GM21619 (cell line): ENCODE measurements around the gene LRP5.
"Not testable (repeated sequence)": the region's sequence is repeated elsewhere in the genome, so short reads cannot be mapped to it uniquely, and the experiment has no call there.

ENCODE experiments used
- ATAC-seq: cut with Tn5 transposase; IDR thresholded peaks from one replicate; pipeline ENCODE4 v1.9.1; 2021; ENCODE audit not compliant: unreplicated experiment

Gene LRP5

GRCh38 chr11:68460741-68461574 is 148.6 kb downstream of the LRP5 start, which contains the start of gene PPP6R3:
TSS of gene PPP6R3 (plus strand) at chr11:68460752. CDS start at chr11:68537665, 76,913 bp downstream.
- peak; percentile 32 for ATAC-seq

GRCh38 chr11:68461575-68461917 is 149.2 kb downstream of the LRP5 start:
- no peak for ATAC-seq

GRCh38 chr11:68463714-68464113 is 151.3 kb downstream of the LRP5 start:
- ATAC-seq, result no peak

- no peak for ATAC-seq
Observed at GRCh38 chr11:68467201-68467834, 154.9 kb downstream of the LRP5 start.

DNA sequence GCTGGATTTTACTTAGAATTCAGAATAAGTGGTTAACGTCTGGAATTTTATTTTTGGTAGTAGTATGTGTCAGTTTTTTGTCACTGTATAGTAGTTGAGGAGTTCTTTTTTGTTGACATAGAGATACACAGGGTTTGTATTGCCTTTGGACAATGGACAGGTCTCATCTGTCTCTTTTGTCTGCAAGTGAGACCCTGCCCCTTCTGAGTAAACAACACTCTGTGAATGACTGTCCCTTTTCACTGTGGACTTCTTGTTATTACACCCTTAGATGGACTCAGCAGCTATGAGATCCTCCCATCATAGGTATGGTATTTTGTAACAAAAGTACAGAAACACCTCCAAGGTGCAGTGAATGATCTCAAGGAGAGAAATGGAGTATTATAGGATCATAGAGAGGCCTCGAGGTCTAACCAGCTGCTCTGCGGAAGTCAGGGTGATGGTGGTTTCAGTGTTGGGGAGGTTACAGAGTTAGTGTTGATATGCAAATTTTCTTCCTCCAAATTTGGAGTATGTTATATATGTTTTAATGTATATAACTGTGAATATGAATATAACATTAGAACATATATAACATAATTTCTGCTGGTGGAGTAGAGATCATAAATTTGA is 155.9 kb downstream of the LRP5 start:
- ATAC-seq, result no peak

DNA sequence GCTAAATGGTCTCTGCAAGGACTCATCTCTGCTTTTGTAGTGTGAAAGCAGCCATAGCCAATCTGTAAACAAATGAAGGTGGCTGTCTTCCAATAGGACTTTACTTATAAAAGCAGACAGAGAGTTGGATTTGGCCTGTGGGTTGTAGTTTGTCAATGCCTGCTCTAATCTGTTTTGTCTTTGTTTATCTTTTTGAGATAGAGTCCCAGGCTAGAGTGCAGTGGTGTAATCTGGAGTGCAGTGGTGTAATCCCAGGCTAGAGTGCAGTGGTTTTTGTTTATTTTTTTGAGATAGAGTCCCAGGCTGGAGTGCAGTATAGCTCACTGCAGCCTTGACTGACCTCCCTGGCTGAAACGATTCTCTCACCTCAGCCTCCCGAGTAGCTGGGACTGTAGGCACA is 156.7 kb downstream of the LRP5 start:
- no peak for ATAC-seq

DNA sequence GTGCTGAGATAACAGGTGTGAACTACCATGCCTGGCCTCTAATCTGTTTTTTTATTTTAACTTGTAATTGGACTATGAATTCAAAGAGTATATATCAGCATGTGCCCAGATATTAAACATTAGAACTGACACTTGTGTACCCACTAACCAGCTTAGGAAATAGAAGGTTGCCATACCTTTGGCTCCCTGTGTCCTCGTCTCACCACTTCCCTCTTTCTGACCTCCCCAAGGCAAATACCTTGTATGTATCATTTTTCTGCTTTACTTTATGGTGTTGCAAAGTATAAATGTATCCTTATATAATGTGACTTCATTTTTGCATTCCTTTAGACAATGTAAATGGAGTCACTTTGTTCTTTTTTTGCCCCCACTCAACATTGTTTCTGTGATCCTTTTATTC is 157.3 kb downstream of the LRP5 start:
- ATAC-seq, result no peak

DNA sequence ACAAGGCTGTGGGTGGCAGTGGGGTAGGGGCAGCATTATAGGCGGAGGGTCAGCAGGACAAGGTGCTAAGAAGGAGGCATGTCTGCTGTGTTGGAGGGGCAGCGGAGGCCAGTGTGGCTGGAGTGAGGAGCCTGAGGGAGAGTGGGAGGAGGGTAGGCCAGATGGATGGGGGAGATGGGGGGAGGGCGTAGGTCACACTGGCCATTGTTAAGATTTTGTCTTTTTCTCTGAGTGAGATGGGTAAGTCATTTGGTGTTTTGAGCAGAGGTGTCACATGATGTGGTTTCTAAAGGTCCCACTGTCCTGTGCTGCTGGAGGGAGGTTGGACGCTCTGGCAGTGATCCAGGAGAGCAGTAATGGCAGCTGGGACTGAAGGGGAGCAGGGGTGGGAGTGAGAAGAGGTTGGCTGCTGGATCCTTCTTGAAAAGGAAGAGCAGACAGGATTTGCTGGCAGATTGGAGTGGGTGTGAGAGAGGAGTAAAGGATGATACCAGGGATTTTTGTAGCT is 158.0 kb downstream of the LRP5 start:
- ATAC-seq, result no peak

- no peak for ATAC-seq
Observed at GRCh38 chr11:68471360-68472340, 159.3 kb downstream of the LRP5 start.

- no peak for ATAC-seq
Observed at GRCh38 chr11:68472778-68473177, 160.4 kb downstream of the LRP5 start.

DNA sequence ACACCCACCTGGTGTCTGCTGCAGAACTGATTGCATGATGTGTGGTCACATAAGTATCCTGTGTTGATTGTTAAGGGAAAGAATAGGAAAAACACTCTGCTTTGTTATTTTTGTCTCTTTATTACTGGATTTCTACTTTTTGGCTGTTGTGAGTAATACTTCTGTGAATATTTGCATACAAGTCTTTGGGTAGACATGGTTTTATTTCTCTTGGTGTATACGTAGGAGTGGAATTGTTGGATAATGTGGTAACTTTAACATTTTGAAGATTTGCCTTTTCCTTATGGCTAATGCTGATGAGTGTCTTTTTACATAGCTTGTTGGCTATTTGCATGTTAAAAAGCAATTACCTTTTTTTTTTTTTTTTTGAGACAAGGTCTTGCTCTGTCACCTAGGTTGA is 161.3 kb downstream of the LRP5 start:
- ATAC-seq, result no peak

DNA sequence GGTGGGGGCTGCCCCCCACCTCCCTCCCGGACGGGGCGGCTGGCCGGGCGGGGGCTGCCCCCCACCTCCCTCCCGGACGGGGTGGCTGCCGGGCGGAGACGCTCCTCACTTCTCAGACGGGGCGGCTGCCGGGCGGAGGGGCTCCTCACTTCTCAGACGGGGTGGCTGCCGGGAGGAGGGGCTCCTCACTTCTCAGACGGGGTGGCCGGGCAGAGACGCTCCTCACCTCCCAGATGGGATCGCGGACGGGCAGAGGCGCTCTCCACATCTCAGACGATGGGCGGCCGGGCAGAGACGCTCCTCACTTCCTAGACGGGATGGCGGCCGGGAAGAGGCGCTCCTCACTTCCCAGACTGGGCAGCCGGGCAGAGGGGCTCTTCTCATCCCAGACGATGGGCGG is 163.2 kb downstream of the LRP5 start:
- not testable (repeated sequence) for ATAC-seq

GRCh38 chr11:68479390-68479789 is 167.0 kb downstream of the LRP5 start:
- no peak for ATAC-seq

DNA sequence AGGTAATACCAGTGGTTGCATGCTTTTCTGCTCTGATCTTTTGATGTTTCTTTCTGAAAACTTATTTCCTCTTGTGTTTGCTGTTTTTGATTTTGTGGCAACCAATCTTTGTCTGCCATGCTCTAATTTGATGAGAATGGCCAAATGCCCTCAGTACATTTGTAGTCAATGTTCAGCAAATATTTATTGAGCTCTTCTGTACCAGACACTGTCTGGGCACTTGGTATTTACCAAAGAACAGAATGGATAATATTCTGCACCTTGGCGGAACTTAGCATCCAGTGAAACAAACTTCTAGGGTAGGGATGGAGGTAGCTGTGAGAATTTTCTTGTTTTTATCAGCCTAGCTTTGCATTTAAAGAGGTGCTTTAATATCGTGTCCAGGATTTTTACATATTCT is 167.8 kb downstream of the LRP5 start:
- no peak for ATAC-seq

GRCh38 chr11:68480852-68481510 is 168.6 kb downstream of the LRP5 start:
- no peak for ATAC-seq

- ATAC-seq, result no peak
Observed at GRCh38 chr11:68481579-68482240, 169.3 kb downstream of the LRP5 start.

DNA sequence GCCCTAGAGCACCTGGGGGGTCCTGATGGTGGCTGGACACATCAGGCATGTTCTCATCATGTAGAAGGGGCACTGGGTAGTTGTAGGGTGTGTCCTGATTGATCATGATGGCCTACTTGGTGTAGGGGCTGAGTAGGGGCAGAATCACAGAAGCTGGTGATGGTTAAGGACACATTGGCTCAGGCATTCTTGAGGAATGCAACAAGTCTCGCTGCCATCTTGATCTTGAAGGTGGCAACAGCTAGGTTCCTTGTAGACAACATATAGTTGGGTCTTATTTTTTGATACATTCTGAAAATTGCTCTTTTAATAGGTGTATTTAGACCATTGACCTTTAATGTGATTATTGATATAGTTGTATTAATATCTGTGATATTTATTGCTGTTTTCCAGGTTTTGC is 176.2 kb downstream of the LRP5 start:
- ATAC-seq, result no peak

DNA sequence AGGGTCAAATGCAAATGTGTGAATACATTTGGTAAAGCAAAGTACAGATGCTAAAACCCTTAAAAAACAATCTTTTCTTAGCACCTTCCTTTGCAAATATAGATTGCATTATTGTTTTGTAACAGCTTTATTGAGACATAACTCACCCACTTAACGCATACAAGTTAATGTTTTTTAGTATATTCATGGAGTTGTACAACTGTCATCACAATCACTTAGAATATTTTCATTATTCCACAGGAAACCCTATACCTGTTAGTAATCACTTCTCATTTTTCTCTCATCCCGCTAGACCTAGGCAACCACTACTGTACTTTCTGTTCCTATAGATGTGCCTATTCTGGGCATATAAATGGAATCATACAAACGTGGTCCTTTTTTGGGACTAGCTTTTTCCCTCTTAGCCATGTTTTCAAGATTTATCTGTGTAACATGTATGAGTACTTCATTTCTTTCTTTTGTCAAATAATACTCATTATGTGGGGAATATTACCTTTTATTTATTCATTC is 182.9 kb downstream of the LRP5 start:
- no peak for ATAC-seq

GRCh38 chr11:68495872-68496271 is 183.5 kb downstream of the LRP5 start:
- no peak for ATAC-seq
